GM19397 (cell line): ENCODE measurements around the gene DST.
"Not testable (repeated sequence)": the region's sequence is repeated elsewhere in the genome, so short reads cannot be mapped to it uniquely, and the experiment has no call there.

ENCODE experiments used
- ATAC-seq: cut with Tn5 transposase; IDR thresholded peaks from one replicate; pipeline ENCODE4 v1.9.1; 2021; ENCODE audit warnings: mild to moderate bottlenecking, moderate library complexity; ENCODE audit not compliant: unreplicated experiment

The DST gene

GRCh38 chr6:56663344-56663743, 20.7 kb upstream of the DST start:
- ATAC-seq, result no peak

- not testable (repeated sequence) for ATAC-seq
Observed at GRCh38 chr6:56661338-56661737, 18.6 kb upstream of the DST start.

- no peak for ATAC-seq
Observed at GRCh38 chr6:56660381-56660730, 17.7 kb upstream of the DST start.

GRCh38 chr6:56659721-56660380, 17.2 kb upstream of the DST start:
- peak; percentile 88 for ATAC-seq

- no peak for ATAC-seq
Observed at GRCh38 chr6:56658326-56658725, 15.6 kb upstream of the DST start.

- no peak for ATAC-seq
Observed at GRCh38 chr6:56657354-56657753, 14.7 kb upstream of the DST start.

- no peak for ATAC-seq
Observed at GRCh38 chr6:56656466-56656865, 13.8 kb upstream of the DST start.

GRCh38 chr6:56655996-56656395, 13.3 kb upstream of the DST start:
- no peak for ATAC-seq

GRCh38 chr6:56655249-56655648, 12.6 kb upstream of the DST start:
- ATAC-seq, result no peak

GRCh38 chr6:56652994-56653393, 10.3 kb upstream of the DST start:
- no peak for ATAC-seq

GRCh38 chr6:56652231-56652630, 9.5 kb upstream of the DST start:
- ATAC-seq, result no peak

GRCh38 chr6:56650191-56650590, 7.5 kb upstream of the DST start:
- no peak for ATAC-seq

GRCh38 chr6:56649782-56650181, 7.1 kb upstream of the DST start:
- no peak for ATAC-seq

- no peak for ATAC-seq
Observed at GRCh38 chr6:56649053-56649769, 6.5 kb upstream of the DST start.

- no peak for ATAC-seq
Observed at GRCh38 chr6:56647172-56647762, 4.6 kb upstream of the DST start.

- no peak for ATAC-seq
Observed at GRCh38 chr6:56644366-56644765, 1.7 kb upstream of the DST start.

GRCh38 chr6:56643379-56644089, 845 bp upstream of the DST start:
- no peak for ATAC-seq

- no peak for ATAC-seq
Observed at GRCh38 chr6:56640374-56640773, 2.3 kb downstream of the DST start.

- ATAC-seq, result no peak
Observed at GRCh38 chr6:56638760-56639159, 3.9 kb downstream of the DST start.

GRCh38 chr6:56637640-56638039, 5.0 kb downstream of the DST start:
- no peak for ATAC-seq

- no peak for ATAC-seq
Observed at GRCh38 chr6:56628105-56628504, 14.6 kb downstream of the DST start.

GRCh38 chr6:56625356-56625755, 17.3 kb downstream of the DST start:
- no peak for ATAC-seq
